MM.1S (cell line): ENCODE data around the gene MAP3K7CL.

ENCODE experiments used
- DNase-seq: peaks from one replicate; pipeline ENCODE4 v3.0.0-alpha.2; 2015
- H2AFZ ChIP-seq: fragments of 300-600 bp; sonication (generic); 2 replicates; pipeline ENCODE4 v1.6.0; 2016; ENCODE audit warnings: antibody characterized with exemption, low read length
- H3F3A ChIP-seq: fragments of 300-600 bp; sonication (generic); 2 replicates; pipeline ENCODE4 v1.6.1; 2016; ENCODE audit warnings: mild to moderate bottlenecking, antibody characterized with exemption, low read length, moderate library complexity, mixed read lengths; ENCODE audit not compliant: insufficient read depth
- H3K27ac ChIP-seq: fragments of 300-600 bp; sonication (generic); 2 replicates; pipeline ENCODE4 v1.5.1; 2016; ENCODE audit warnings: mild to moderate bottlenecking, low read length
- H3K27me3 ChIP-seq: fragments of 300-600 bp; sonication (generic); replicated peaks from 2 replicates; pipeline ENCODE4 v1.6.0; 2016; ENCODE audit warnings: low read length; ENCODE audit not compliant: insufficient read depth
- H3K36me3 ChIP-seq: fragments of 300-600 bp; sonication (generic); replicated peaks from 2 replicates; pipeline ENCODE4 v1.6.1; 2016; ENCODE audit warnings: mild to moderate bottlenecking, low read length, mixed read lengths; ENCODE audit not compliant: insufficient read depth
- H3K4me1 ChIP-seq: fragments of 300-600 bp; sonication (generic); 2 replicates; pipeline ENCODE4 v1.6.1; 2016; ENCODE audit warnings: low read length, mixed read lengths
- H3K4me2 ChIP-seq: fragments of 300-600 bp; sonication (generic); 2 replicates; pipeline ENCODE4 v1.6.0; 2016; ENCODE audit warnings: low read depth, low read length
- H3K4me3 ChIP-seq: fragments of 300-600 bp; sonication (generic); 2 replicates; pipeline ENCODE4 v1.5.1; 2016; ENCODE audit warnings: low read length, mixed read lengths
- H3K79me2 ChIP-seq: fragments of 300-600 bp; sonication (generic); 2 replicates; pipeline ENCODE4 v1.6.1; 2016; ENCODE audit warnings: mixed run types, low read length, mixed read lengths
- H3K9ac ChIP-seq: fragments of 300-600 bp; sonication (generic); 2 replicates; pipeline ENCODE4 v1.6.1; 2016; ENCODE audit warnings: low read length, mixed read lengths
- H3K9me2 ChIP-seq: fragments of 300-600 bp; sonication (generic); replicated peaks from 2 replicates; pipeline ENCODE4 v1.6.1; 2016; ENCODE audit warnings: mild to moderate bottlenecking, low read length, mixed read lengths; ENCODE audit not compliant: insufficient read depth
- H3K9me3 ChIP-seq: fragments of 300-600 bp; sonication (generic); replicated peaks from 2 replicates; pipeline ENCODE4 v1.6.1; 2016; ENCODE audit warnings: mild to moderate bottlenecking, low read length, mixed read lengths; ENCODE audit not compliant: insufficient read depth
- H4K20me1 ChIP-seq: fragments of 300-600 bp; sonication (generic); 2 replicates; pipeline ENCODE4 v1.6.1; 2016; ENCODE audit warnings: mild to moderate bottlenecking, low read length, moderate library complexity, mixed read lengths; ENCODE audit not compliant: insufficient read depth
- CTCF ChIP-seq: fragments of 300-600 bp; sonication (generic); IDR thresholded peaks from 2 replicates; pipeline ENCODE4 v1.5.1; 2016; ENCODE audit warnings: antibody characterized with exemption, low read length, mixed read lengths
- EZH2 ChIP-seq: fragments of 300-600 bp; sonication (generic); optimal IDR thresholded peaks from 2 replicates; pipeline ENCODE3; 2017; ENCODE audit warnings: low read depth, mild to moderate bottlenecking, antibody characterized with exemption, low read length, mixed read lengths
- EZH2phosphoT487 ChIP-seq: fragments of 300-600 bp; sonication (generic); IDR thresholded peaks from 2 replicates; pipeline ENCODE4 v1.6.1; 2018; ENCODE audit warnings: antibody characterized with exemption, low read length

Gene MAP3K7CL

GRCh38 chr21:29084372-29084771 lies 46.1 kb upstream of the MAP3K7CL start:
- Histone ChIP-seq H3K79me2 (peaks cover 11% of the 10 kb centered on the region; the same call in 1 of the 2 replicates), H3K9me2 (no peaks in the 10 kb centered on the region), H3K36me3 (no peaks in the 10 kb centered on the region), H2AFZ (no peak overlapping the region), H4K20me1 (no peaks in the 10 kb centered on the region), H3K9me3 (no peaks in the 10 kb centered on the region), H3K4me3 (no peak overlapping the region), H3K4me2 (no peak overlapping the region), H3K27me3 (no peaks in the 10 kb centered on the region), H3F3A (no peaks in the 10 kb centered on the region), H3K4me1 (peaks cover 9% of the 10 kb centered on the region), H3K9ac (no peak overlapping the region), H3K27ac (no peak overlapping the region)
- TF ChIP-seq EZH2 (no peak), EZH2phosphoT487 (no peak), CTCF (no peak)
- DNase-seq = no peak

GRCh38 chr21:29085106-29085752 lies 45.2 kb upstream of the MAP3K7CL start:
- Histone ChIP-seq H4K20me1 (no peaks in the 10 kb centered on the region), H3K4me3 (no peak overlapping the region), H3K9me2 (no peaks in the 10 kb centered on the region), H3K27ac (no peak overlapping the region), H3K36me3 (no peaks in the 10 kb centered on the region), H3K79me2 (peaks cover 9% of the 10 kb centered on the region; the same call in 1 of the 2 replicates), H3F3A (no peaks in the 10 kb centered on the region), H2AFZ (no peak overlapping the region), H3K4me2 (no peak overlapping the region), H3K27me3 (no peaks in the 10 kb centered on the region), H3K9ac (no peak overlapping the region), H3K4me1 (0 out of 2 replicates have a peak, but pooled peaks cover under 1% of the 10 kb centered on the region), H3K9me3 (no peaks in the 10 kb centered on the region)
- no peak for DNase-seq
- no peak for TF ChIP-seq EZH2
- no peak for TF ChIP-seq EZH2phosphoT487
- TF ChIP-seq CTCF = no peak

- Histone ChIP-seq H3K4me1 (no peaks in the 10 kb centered on the region), H4K20me1 (no peaks in the 10 kb centered on the region), H3K27me3 (no peaks in the 10 kb centered on the region), H3K9me3 (no peaks in the 10 kb centered on the region), H2AFZ (no peak overlapping the region), H3K4me2 (no peak overlapping the region), H3K9ac (no peak overlapping the region), H3K27ac (no peak overlapping the region), H3K36me3 (no peaks in the 10 kb centered on the region), H3K9me2 (no peaks in the 10 kb centered on the region), H3K4me3 (no peak overlapping the region), H3F3A (no peaks in the 10 kb centered on the region), H3K79me2 (no peaks in the 10 kb centered on the region)
- no peak for TF ChIP-seq CTCF
- TF ChIP-seq EZH2phosphoT487 = no peak
- TF ChIP-seq EZH2 = no peak
- no peak for DNase-seq
These were observed 39.4 kb upstream of the MAP3K7CL start for GRCh38 chr21:29091033-29091432.
